ENCODE results near the gene QPCTL.

QPCTL gene

GRCh38 chr19:45676851-45677263, 15.6 kb upstream of the QPCTL start:
- H3K27ac ChIP-seq (replicated peaks): no peak overlapping the region
- DNase-seq (ENCODE audit: low read depth in 1 of 2, low spot score in 1 of 2): no peak
- H3K4me3 ChIP-seq (replicated peaks; ENCODE audit: insufficient read depth, low read length): no peak overlapping the region
- TF ChIP-seq SPI1 (IDR thresholded peaks at IDR 0.05; ENCODE audit: borderline replicate concordance, low read depth): no peak
- TF ChIP-seq GABPA (IDR thresholded peaks at IDR 0.05; ENCODE audit: low read depth): no peak
- TF ChIP-seq POLR2AphosphoS5 (IDR thresholded peaks at IDR 0.05; ENCODE audit: low read depth): no peak
- no peak for TF ChIP-seq CTCF (IDR thresholded peaks at IDR 0.05; ENCODE audit: insufficient read depth, low read length)
- TF ChIP-seq REST (IDR thresholded peaks at IDR 0.05; ENCODE audit: insufficient replicate concordance, low read depth): no peak
- peaks cover 5% of the 10 kb centered on the region for H3K27me3 ChIP-seq (ENCODE audit: insufficient read depth, poor library complexity, severe bottlenecking)

DNA sequence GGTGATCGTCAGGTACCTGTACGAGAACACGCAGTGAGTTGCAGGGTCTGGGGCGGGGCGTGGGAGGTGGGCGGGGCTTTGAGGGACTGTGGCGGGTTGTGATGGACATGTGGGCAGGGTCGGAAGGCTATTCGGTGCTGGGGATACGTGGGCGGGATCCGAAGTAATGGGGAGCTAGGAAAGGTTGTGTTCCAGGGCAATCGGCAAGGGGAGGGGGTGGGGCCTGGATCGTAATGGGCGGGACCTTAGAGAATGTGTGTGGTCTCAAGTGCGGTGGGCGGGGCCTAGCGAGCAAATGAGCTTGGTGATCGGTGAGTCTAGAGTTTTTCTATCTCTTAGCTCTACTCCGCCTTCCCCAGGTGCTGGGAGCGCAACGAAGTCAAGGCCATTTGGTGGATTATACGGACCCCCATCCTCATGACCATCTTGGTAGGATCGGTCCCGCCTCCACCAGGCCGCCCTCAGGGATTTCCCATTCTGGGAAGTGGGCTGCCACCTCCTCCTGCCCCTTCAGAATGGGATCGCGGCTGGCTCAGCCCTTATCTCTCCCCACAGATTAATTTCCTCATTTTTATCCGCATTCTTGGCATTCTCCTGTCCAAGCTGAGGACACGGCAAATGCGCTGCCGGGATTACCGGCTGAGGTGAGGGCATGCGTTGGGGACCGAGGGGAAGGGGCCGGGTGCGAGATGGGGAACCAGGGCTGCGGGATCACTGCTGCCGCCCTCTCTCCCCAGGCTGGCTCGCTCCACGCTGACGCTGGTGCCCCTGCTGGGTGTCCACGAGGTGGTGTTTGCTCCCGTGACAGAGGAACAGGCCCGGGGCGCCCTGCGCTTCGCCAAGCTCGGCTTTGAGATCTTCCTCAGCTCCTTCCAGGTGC, 14.9 kb upstream of the QPCTL start:
- no peak for TF ChIP-seq REST (IDR thresholded peaks at IDR 0.05; ENCODE audit: insufficient replicate concordance, low read depth)
- peak; percentile 51 for TF ChIP-seq CTCF (IDR thresholded peaks at IDR 0.05; ENCODE audit: insufficient read depth, low read length)
- Histone ChIP-seq H3K27me3 (ENCODE audit: insufficient read depth, poor library complexity, severe bottlenecking) (peaks cover 5% of the 10 kb centered on the region), H3K4me3 (replicated peaks; ENCODE audit: insufficient read depth, low read length) (no peak overlapping the region), H3K27ac (replicated peaks) (no peak overlapping the region)
- DNase-seq (ENCODE audit: low read depth in 1 of 2, low spot score in 1 of 2): peak in 1 of 2 experiments; percentile 75

- Histone ChIP-seq H3K4me3 (replicated peaks; ENCODE audit: insufficient read depth, low read length) (peak overlapping the region; percentile 28), H3K27ac (replicated peaks) (no peak overlapping the region)
- peak; percentile 74 to 87 for DNase-seq (ENCODE audit: low read depth in 1 of 2, low spot score in 1 of 2)
Observed at GRCh38 chr19:45681391-45682015, 11.0 kb upstream of the QPCTL start.

More at GRCh38 chr19:45681391-45682015, 11.0 kb upstream of the QPCTL start:
- TF ChIP-seq CTCF (IDR thresholded peaks at IDR 0.05; ENCODE audit: insufficient read depth, low read length) (peak; percentile 91), POLR2AphosphoS5 (IDR thresholded peaks at IDR 0.05; ENCODE audit: low read depth) (no peak)
- H3K27me3 ChIP-seq (ENCODE audit: insufficient read depth, poor library complexity, severe bottlenecking): no peaks in the 10 kb centered on the region
